Fibroblast of mammary gland (primary cell): ENCODE results near the gene NUDT16L1.

ENCODE experiments used
- DNase-seq: peaks from one replicate; pipeline ENCODE4 v3.0.0-alpha.2; 2010; ENCODE audit warnings: low read depth
- H3K4me3 ChIP-seq: 2 replicates; pipeline ENCODE4 v1.5.1; 2011; ENCODE audit warnings: low read depth, mild to moderate bottlenecking, low read length, moderate library complexity; ENCODE audit not compliant: control insufficient read depth
- TF ChIP-seq, protein P1 (sequence below): conservative IDR thresholded peaks from 2 replicates; pipeline ENCODE4 v1.5.1; 2011; ENCODE audit warnings: low read depth, low read length, inconsistent platforms; ENCODE audit not compliant: control insufficient read depth, insufficient read depth

The NUDT16L1 gene

GRCh38 chr16:4743226-4743878 is 50.0 kb downstream of the NUDT16L1 start:
- no peak overlapping the region for H3K4me3 ChIP-seq
- TF ChIP-seq, protein P1, sequence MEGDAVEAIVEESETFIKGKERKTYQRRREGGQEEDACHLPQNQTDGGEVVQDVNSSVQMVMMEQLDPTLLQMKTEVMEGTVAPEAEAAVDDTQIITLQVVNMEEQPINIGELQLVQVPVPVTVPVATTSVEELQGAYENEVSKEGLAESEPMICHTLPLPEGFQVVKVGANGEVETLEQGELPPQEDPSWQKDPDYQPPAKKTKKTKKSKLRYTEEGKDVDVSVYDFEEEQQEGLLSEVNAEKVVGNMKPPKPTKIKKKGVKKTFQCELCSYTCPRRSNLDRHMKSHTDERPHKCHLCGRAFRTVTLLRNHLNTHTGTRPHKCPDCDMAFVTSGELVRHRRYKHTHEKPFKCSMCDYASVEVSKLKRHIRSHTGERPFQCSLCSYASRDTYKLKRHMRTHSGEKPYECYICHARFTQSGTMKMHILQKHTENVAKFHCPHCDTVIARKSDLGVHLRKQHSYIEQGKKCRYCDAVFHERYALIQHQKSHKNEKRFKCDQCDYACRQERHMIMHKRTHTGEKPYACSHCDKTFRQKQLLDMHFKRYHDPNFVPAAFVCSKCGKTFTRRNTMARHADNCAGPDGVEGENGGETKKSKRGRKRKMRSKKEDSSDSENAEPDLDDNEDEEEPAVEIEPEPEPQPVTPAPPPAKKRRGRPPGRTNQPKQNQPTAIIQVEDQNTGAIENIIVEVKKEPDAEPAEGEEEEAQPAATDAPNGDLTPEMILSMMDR = no peak
- DNase-seq = no peak

DNA sequence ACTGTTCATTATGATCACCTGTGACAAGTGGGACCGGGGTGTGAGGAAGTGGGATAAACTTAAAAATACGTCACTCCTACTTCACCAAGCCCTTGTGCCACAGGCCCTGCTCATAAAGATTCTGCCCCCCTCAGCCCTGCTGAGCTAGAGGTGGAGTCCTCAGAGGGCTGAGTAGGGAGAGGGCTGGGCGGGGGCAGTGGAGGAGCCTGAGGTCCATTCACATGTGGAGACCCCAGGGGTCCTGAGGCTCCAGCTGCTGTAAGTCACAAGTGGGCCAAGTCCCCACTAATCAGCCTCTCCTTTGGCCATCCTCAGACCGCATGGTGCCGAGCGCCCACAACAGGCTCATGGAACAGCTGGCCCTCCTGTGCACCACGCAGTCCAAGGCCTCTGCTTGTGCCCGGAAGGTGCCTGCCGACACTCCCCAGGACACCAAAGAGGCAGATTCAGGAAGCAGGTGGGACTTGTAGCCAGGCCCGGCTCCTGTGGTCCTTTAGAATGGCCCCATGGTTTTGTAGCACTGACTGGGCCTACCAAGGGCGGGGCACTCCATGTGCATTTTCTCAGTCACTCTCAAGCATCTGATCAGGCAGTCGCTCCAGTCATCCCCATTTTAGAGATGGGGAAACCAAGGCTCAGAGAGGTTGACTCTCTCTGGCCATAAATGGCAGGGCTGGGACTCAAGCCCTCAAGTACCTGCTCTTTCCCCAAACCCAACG is 51.4 kb downstream of the NUDT16L1 start:
- TF ChIP-seq, protein P1 = no peak
- H3K4me3 ChIP-seq = no peak overlapping the region
- no peak for DNase-seq

- TF ChIP-seq, protein P1 = no peak
- no peak for DNase-seq
- no peak overlapping the region for H3K4me3 ChIP-seq
Measured at GRCh38 chr16:4745274-4745569, 51.9 kb downstream of the NUDT16L1 start.
